GM12878 (cell line): Measurements from ENCODE around the gene KREMEN2. TPM values are rescaled to one million over a fixed set of nuclear protein-coding genes. Genes with fewer than 3 reads are reported as not detected.

Source experiments
- ATAC-seq: fragments of 200-7000 bp; cut with Tn5 transposase; 3 replicates; pipeline ENCODE4 v1.9.1; 2020; ENCODE audit warnings: mild to moderate bottlenecking, moderate library complexity
- BruUV-seq: library from RNA; stranded (reverse); fragments of 400-500 nt; replicated peaks from 2 replicates; lab custom pipeline; 2021; lab: Mats Ljungman, UMichigan
- CTCF ChIA-PET: fragments of 300-600 bp; sonication (Branson Sonifier 250); formaldehyde crosslinking; extraction: SDS; loops from one replicate; lab custom pipeline; 2021; ENCODE audit warnings: inconsistent platforms; lab: Yijun Ruan, JAX
- POLR2A ChIA-PET: fragments of 350-600 bp; formaldehyde crosslinking; extraction: SDS; loops from one replicate; lab custom pipeline; 2021; ENCODE audit warnings: inconsistent platforms; lab: Charles Lee
- RAD21 ChIA-PET: fragments of 300-600 bp; sonication (Branson Sonifier 250); formaldehyde crosslinking; loops from one replicate; lab custom pipeline; 2023; ENCODE audit warnings: antibody characterized with exemption; ENCODE audit not compliant: unreplicated experiment; lab: Charles Lee
- SMC1A ChIA-PET: fragments of 300-600 bp; sonication (Branson Sonifier 250); formaldehyde crosslinking; loops from one replicate; lab custom pipeline; 2023; ENCODE audit not compliant: unreplicated experiment, uncharacterized antibody; lab: Charles Lee
- DNase-seq: peaks from one replicate; pipeline ENCODE4 v3.0.0-alpha.2; 2011; ENCODE audit warnings: low read depth, low spot score
- FAIRE-seq: peaks from 3 replicates; lab custom pipeline; 2011; peaks lifted over from hg19 to GRCh38; lab: Jason Lieb, UNC
- H2AFZ ChIP-seq: 2 replicates; pipeline ENCODE4 v1.6.0; 2011; ENCODE audit warnings: low read depth, low read length, control low read depth; ENCODE audit not compliant: control insufficient read depth
- H3K27ac ChIP-seq: 2 replicates; pipeline ENCODE4 v1.5.1; 2011; ENCODE audit warnings: control low read depth; ENCODE audit not compliant: control insufficient read depth, insufficient read depth
- H3K27me3 ChIP-seq, 2 experiments: replicated peaks in 1 of 2; 2 replicates each; pipeline versions ENCODE4 v1.6.0 to v1.6.1; 2011; ENCODE audit warnings: low read length in 1 of 2; ENCODE audit not compliant: control insufficient read depth in 2 of 2, insufficient read depth in 2 of 2
- H3K36me3 ChIP-seq, 2 experiments: 2 replicates each; pipeline ENCODE4 v1.5.1; 2011; ENCODE audit warnings: low read length in 1 of 2; ENCODE audit not compliant: control insufficient read depth in 2 of 2, insufficient read depth in 2 of 2
- H3K4me1 ChIP-seq: 2 replicates; pipeline ENCODE4 v1.6.1; 2011; ENCODE audit warnings: mild to moderate bottlenecking, low read length, moderate library complexity, mixed read lengths; ENCODE audit not compliant: control insufficient read depth, insufficient read depth
- H3K4me2 ChIP-seq: 2 replicates; pipeline ENCODE4 v1.6.0; 2011; ENCODE audit warnings: control low read depth; ENCODE audit not compliant: control insufficient read depth, insufficient read depth
- H3K4me3 ChIP-seq: fragments of 200-600 bp; sonication (generic); 2 replicates; pipeline ENCODE4 v1.5.1; 2016
- H3K79me2 ChIP-seq: 2 replicates; pipeline ENCODE4 v1.6.0; 2011; ENCODE audit warnings: low read length; ENCODE audit not compliant: control insufficient read depth, insufficient read depth
- H3K9ac ChIP-seq: 2 replicates; pipeline ENCODE4 v1.8.0; 2011; ENCODE audit warnings: low read length, control low read depth, mixed read lengths; ENCODE audit not compliant: control insufficient read depth, insufficient read depth
- H3K9me3 ChIP-seq: replicated peaks from 3 replicates; pipeline ENCODE4 v1.5.1; 2011; ENCODE audit warnings: mild to moderate bottlenecking, low read length; ENCODE audit not compliant: control insufficient read depth, insufficient read depth
- H4K20me1 ChIP-seq: 2 replicates; pipeline ENCODE4 v1.6.0; 2011; ENCODE audit not compliant: control insufficient read depth, insufficient read depth
- BHLHE40 ChIP-seq, 2 experiments: fragments of 450-650 bp in 1 of 2; IDR thresholded peaks; 2 replicates each; pipeline ENCODE4 v1.6.1; 2011 to 2017; ENCODE audit warnings: low read depth in 2 of 2, borderline replicate concordance in 1 of 2, improper control_type of control experiment in 1 of 2, low read length in 1 of 2, mild to moderate bottlenecking in 1 of 2
- CHD4 ChIP-seq: fragments of 200-600 bp; sonication (generic); IDR thresholded peaks from 2 replicates; pipeline ENCODE4 v1.6.1; 2016; ENCODE audit warnings: mild to moderate bottlenecking
- MEF2A ChIP-seq: IDR thresholded peaks from 2 replicates; pipeline ENCODE4 v1.6.1; 2011; ENCODE audit warnings: low read depth, mild to moderate bottlenecking, low read length, moderate library complexity; ENCODE audit not compliant: insufficient read depth
- SPI1 ChIP-seq: IDR thresholded peaks from 2 replicates; pipeline ENCODE4 v1.6.1; 2011; ENCODE audit warnings: low read depth, mild to moderate bottlenecking, low read length, moderate library complexity, borderline replicate concordance; ENCODE audit not compliant: insufficient read depth
- TARDBP ChIP-seq: IDR thresholded peaks from 2 replicates; pipeline ENCODE4 v1.6.1; 2016; ENCODE audit warnings: borderline replicate concordance
- WGBS: methylation state at CpG from one replicate; pipeline ENCODE4 v1.1.6; 2016; ENCODE audit warnings: low lambda C conversion rate; ENCODE audit not compliant: insufficient replicate concordance, insufficient coverage; ENCODE audit errors: missing lambda C conversion rate; 5-methylcytosine and 5-hydroxymethylcytosine counted together
- in situ Hi-C: fragments of 300-500 bp; cut with MboI; formaldehyde crosslinking; loops from 9 replicates; pipeline ENCODE4 v1.14.3; 2018; ENCODE audit warnings: mixed read lengths
- intact Hi-C: fragments of 100-400 bp; cut with micrococcal nuclease; formaldehyde crosslinking; loops from one replicate; pipeline ENCODE4 v1.14.2; 2022; ENCODE audit not compliant: unreplicated experiment
- polyA plus RNA-seq, 11 experiments: library from polyadenylated mRNA; depleted of rRNA in 4 of 11; unstranded in 6 of 11; stranded (reverse) in 5 of 11; fragments of >200 nt; fragmentation: Nextera tagmentation in 4 of 11; fragmentation: Illumina TruSeq in 1 of 11; extraction: Ambion mirVana in 4 of 11; extraction: Trizol in 1 of 11; gene quantifications; 1 replicate in 1 of 11; 2 replicates in 10 of 11; pipeline versions ENCODE4 v1.2.1 to v1.2.3, GENCODE V29; 2011 to 2016; ENCODE audit warnings: inconsistent platforms in 2 of 11, missing spikeins in 2 of 11, low read depth in 1 of 11
- total RNA-seq, 4 experiments: library from RNA; depleted of rRNA in 3 of 4; stranded (reverse); fragments of >200 nt in 3 of 4; fragmentation: Illumina TruSeq in 1 of 4; extraction: Trizol in 1 of 4; gene quantifications; 2 replicates each; pipeline versions ENCODE4 v1.2.1 to v1.2.3, GENCODE V29; 2013 to 2021

The KREMEN2 gene
- total and polyA plus RNA-seq, 10 of the 15 experiments (the other 5 are each of a cell fraction or from before 2014, with no cell fraction given): 0.06 to 3.7 (median 0.83) TPM; not detected in 2

GRCh38 chr16:2964475-2965336 is 631 bp downstream of the KREMEN2 start:
- FAIRE-seq (no peak), DNase-seq (no peak), ATAC-seq (peak; percentile 60)
- Histone ChIP-seq H3K4me3 (peak overlapping the region; percentile 69), H3K27ac (no peak overlapping the region), H3K79me2 (peaks cover 4% of the 10 kb centered on the region), H4K20me1 (no peaks in the 10 kb centered on the region), H3K36me3 (no peaks in the 10 kb centered on the region), H2AFZ (peak overlapping the region; percentile 37), H3K9ac (0 out of 2 replicates have a peak overlapping the region, but pooled peaks have one; percentile 2), H3K4me2 (peak overlapping the region; percentile 94), H3K9me3 (no peaks in the 10 kb centered on the region), H3K27me3 (no peaks in the 10 kb centered on the region), H3K4me1 (peaks cover 37% of the 10 kb centered on the region)
- RAD21 ChIA-PET: interaction anchor here (0.6 to 1.3 kb wide), 7 partner anchors 10 to 82 kb away, joined by 3 to 6 read pairs (median 4); partner anchors contain the start of genes FLYWCH1 and FLYWCH2
- 2% methylated on average over 54 of the region's 68 CpGs for WGBS
- in situ Hi-C loops: no loop called here
- SMC1A ChIA-PET: interaction anchor here (0.7 to 1.0 kb wide), 4 partner anchors 8 to 54 kb away, joined by 3 to 4 read pairs (median 3); no protein-coding TSS in a partner anchor
- intact Hi-C loops: loop anchor here (2.0 kb wide), 1 partner anchor 60 kb away; no protein-coding TSS in a partner anchor
- CTCF ChIA-PET: interaction anchor here (1.0 to 4.7 kb wide), 4 partner anchors 15 to 45 kb away, joined by 4 to 20 read pairs (median 6); partner anchors contain the start of gene PKMYT1
- TF ChIP-seq CHD4: no peak
- no peak for TF ChIP-seq TARDBP
- TF ChIP-seq SPI1: peak; percentile 50; the same call in 1 of the 2 replicates
- TF ChIP-seq BHLHE40 (IDR thresholded peaks at IDR 0.05; ENCODE audit: borderline replicate concordance in 1 of 2, low read depth in 2 of 2, low read length in 1 of 2): peak in 1 of 2 experiments; percentile 56; a peak in 1 of 4 replicates
- no peak for TF ChIP-seq MEF2A
- POLR2A ChIA-PET: interaction anchor here (0.6 to 1.3 kb wide), 8 partner anchors 8 to 212 kb away, joined by 3 to 8 read pairs (median 4); no protein-coding TSS in a partner anchor
- TSS peak; percentile 74 for BruUV-seq
